Transverse colon (tissue), 4 donors: ENCODE results near the gene CTDSP2. TPM values are rescaled to one million over a fixed set of nuclear protein-coding genes. Genes with fewer than 3 reads are reported as not detected.

Experiments used
- DNase-seq: peaks from one replicate; pipeline ENCODE4 v3.0.0-alpha.2; 2019
- H3K27ac ChIP-seq, 4 donors: fragments of 200-600 bp; sonication (generic); 2 replicates each; pipeline ENCODE4 v1.5.1; 2016 to 2018; ENCODE audit warnings: inconsistent platforms in 4 of 4
- H3K27me3 ChIP-seq: fragments of 200-600 bp; sonication (generic); 2 replicates; pipeline ENCODE4 v1.5.1; 2017; ENCODE audit warnings: inconsistent platforms
- H3K36me3 ChIP-seq, 4 donors: fragments of 200-600 bp; sonication (generic); 2 replicates each; pipeline ENCODE4 v1.5.1; 2017 to 2019; ENCODE audit warnings: inconsistent platforms in 4 of 4
- H3K4me1 ChIP-seq, 4 donors: fragments of 200-600 bp; sonication (generic); 2 replicates each; pipeline ENCODE4 v1.5.1; 2017 to 2020; ENCODE audit warnings: inconsistent platforms in 4 of 4
- H3K4me3 ChIP-seq, 4 donors: fragments of 200-600 bp; sonication (generic); 1 replicate in 1 of 4; 2 replicates in 3 of 4; pipeline versions ENCODE4 v1.5.1 to v1.6.1; 2017 to 2019; ENCODE audit warnings: inconsistent platforms in 4 of 4
- H3K9me3 ChIP-seq, 2 donors: fragments of 200-600 bp; sonication (generic); 2 replicates each; pipeline ENCODE4 v1.5.1; 2017 to 2019; ENCODE audit warnings: inconsistent platforms in 2 of 2
- CTCF ChIP-seq, 5 experiments: fragments of 200-600 bp in 3 of 5; fragments of 450-650 bp in 2 of 5; sonication (generic) in 3 of 5; IDR thresholded peaks; 1 replicate in 2 of 5; 2 replicates in 3 of 5; pipeline ENCODE4 v1.5.1; 2016 to 2017; ENCODE audit warnings: antibody characterized with exemption in 5 of 5, inconsistent platforms in 3 of 5, mild to moderate bottlenecking in 2 of 5, moderate library complexity in 1 of 5
- EP300 ChIP-seq: sonication (generic); formaldehyde crosslinking; IDR thresholded peaks from one replicate; pipeline ENCODE4 v1.6.1; 2017; ENCODE audit warnings: antibody characterized with exemption, low read depth
- POLR2A ChIP-seq: fragments of 450-650 bp; IDR thresholded peaks from one replicate; pipeline ENCODE4 v1.6.1; 2016; ENCODE audit warnings: antibody characterized with exemption, mild to moderate bottlenecking, moderate library complexity
- POLR2AphosphoS5 ChIP-seq, 3 donors: sonication (generic); formaldehyde crosslinking; IDR thresholded peaks; one replicate each; pipeline ENCODE4 v1.6.1; 2016; ENCODE audit warnings: antibody characterized with exemption in 3 of 3
- WGBS, 2 donors: methylation state at CpG; one replicate each; pipeline ENCODE4 v1.1.5; 2018; ENCODE audit warnings: low coverage in 1 of 2; 5-methylcytosine and 5-hydroxymethylcytosine counted together
- in situ Hi-C, 4 donors: fragments of 200-750 bp; cut with MboI; loops; one replicate each; pipeline versions ENCODE4 v1.15.0 to v1.15.1; 2017; ENCODE audit warnings: low sequenced_read_pairs in 3 of 4, low pct_ligation_motif_present in 1 of 4, low pct_unique_long_range_greater_than_20kb in 1 of 4
- intact Hi-C: fragments of 100-400 bp; cut with DNase I; formaldehyde crosslinking; loops from one replicate; pipeline ENCODE4 v1.15.1; 2023; ENCODE audit warnings: low total_unique reads
- total RNA-seq, 4 donors: library from RNA; depleted of rRNA; stranded (reverse); fragments of >200 nt; gene quantifications; one replicate each; pipeline ENCODE4 v1.1.0, GENCODE V29; 2016

Gene CTDSP2
- total RNA-seq, 4 donors from 2014 or later, result 174 to 268 (median 231) TPM

- Histone ChIP-seq H3K36me3 (no peaks in the 10 kb centered on the region), H3K9me3 (no peaks in the 10 kb centered on the region), H3K27me3 (no peaks in the 10 kb centered on the region), H3K4me3 (no peak overlapping the region), H3K27ac (peak overlapping the region in 2 of 4 donors; percentile 37 to 62), H3K4me1 (peaks cover 8 to 33% (median 16%) of the 10 kb centered on the region in 4 donors)
- 75 to 76% methylated on average over 2 to 5 of the region's 5 CpGs for WGBS, 2 donors
- in situ Hi-C loops, result no loop called here
- intact Hi-C loops, result no loop called here
- TF ChIP-seq CTCF (IDR thresholded peaks at IDR 0.05) (no peak), POLR2AphosphoS5 (IDR thresholded peaks at IDR 0.05) (no peak), EP300 (no peak), POLR2A (no peak)
- no peak for DNase-seq
Measured at GRCh38 chr12:57875753-57876547, 29.4 kb upstream of the CTDSP2 start.

GRCh38 chr12:57874166-57875108 lies 27.9 kb upstream of the CTDSP2 start:
- TF ChIP-seq POLR2AphosphoS5 (IDR thresholded peaks at IDR 0.05) (peak in 2 of 3 donors; percentile 12 to 65), EP300 (no peak)
- in situ Hi-C loops, result no loop called here
- DNase-seq, result no peak
- peaks cover 8 to 31% (median 14%) of the 10 kb centered on the region in 4 donors for H3K4me1 ChIP-seq
- intact Hi-C loops, result no loop called here
- no peaks in the 10 kb centered on the region for H3K9me3 ChIP-seq
- H3K27me3 ChIP-seq, result no peaks in the 10 kb centered on the region
- 72 to 80% methylated on average over 6 to 8 of the region's 8 CpGs for WGBS, 2 donors
- no peak overlapping the region for H3K4me3 ChIP-seq
- no peaks in the 10 kb centered on the region for H3K36me3 ChIP-seq
- peak overlapping the region in 3 of 4 donors; percentile 53 to 66 (median 62) for H3K27ac ChIP-seq

- no peak for DNase-seq
- TF ChIP-seq EP300 (no peak), CTCF (IDR thresholded peaks at IDR 0.05) (no peak), POLR2A (no peak), POLR2AphosphoS5 (IDR thresholded peaks at IDR 0.05) (no peak)
- Histone ChIP-seq H3K4me1 (peaks cover 11 to 43% (median 19%) of the 10 kb centered on the region in 4 donors), H3K27ac (no peak overlapping the region), H3K9me3 (no peaks in the 10 kb centered on the region), H3K27me3 (no peaks in the 10 kb centered on the region), H3K4me3 (no peak overlapping the region), H3K36me3 (no peaks in the 10 kb centered on the region)
- intact Hi-C loops, result no loop called here
- in situ Hi-C loops, result no loop called here
- 60 to 76% methylated on average over 1 to 2 of the region's 2 CpGs for WGBS, 2 donors
Measured at GRCh38 chr12:57872362-57872761, 25.8 kb upstream of the CTDSP2 start.

- H3K27me3 ChIP-seq, result no peaks in the 10 kb centered on the region
- no peak overlapping the region for H3K4me3 ChIP-seq
- TF ChIP-seq EP300 (no peak), POLR2A (no peak), CTCF (IDR thresholded peaks at IDR 0.05) (no peak), POLR2AphosphoS5 (IDR thresholded peaks at IDR 0.05) (no peak)
- peaks cover 7 to 38% (median 17%) of the 10 kb centered on the region in 4 donors for H3K4me1 ChIP-seq
- H3K27ac ChIP-seq, result peak overlapping the region; percentile 79 to 98 (median 88)
- WGBS, 2 donors, result 97% methylated on average over 8 of the region's 8 CpGs; no CpG with 5 or more reads in 1 of the 2 donors
- H3K9me3 ChIP-seq, result no peaks in the 10 kb centered on the region
- intact Hi-C loops (loop anchor here (2.0 kb wide), 1 partner anchor 27 kb away; no protein-coding TSS in a partner anchor), in situ Hi-C loops (no loop called here)
- DNase-seq, result no peak
- no peaks in the 10 kb centered on the region for H3K36me3 ChIP-seq
Measured at GRCh38 chr12:57869927-57870318, 23.4 kb upstream of the CTDSP2 start.
